22Rv1 (cell line): ENCODE measurements around the gene PCDH12.

Experiments
- H3K27ac ChIP-seq: fragments of 450-650 bp; 2 replicates; pipeline ENCODE4 v1.5.1; 2017
- CTCF ChIP-seq: fragments of 450-650 bp; IDR thresholded peaks from 2 replicates; pipeline ENCODE4 v1.5.1; 2017; ENCODE audit warnings: mild to moderate bottlenecking
- ZFX ChIP-seq: fragments of 450-650 bp; IDR thresholded peaks from 2 replicates; pipeline ENCODE4 v1.6.1; 2017; ENCODE audit warnings: antibody characterized with exemption, borderline replicate concordance

PCDH12 gene

DNA sequence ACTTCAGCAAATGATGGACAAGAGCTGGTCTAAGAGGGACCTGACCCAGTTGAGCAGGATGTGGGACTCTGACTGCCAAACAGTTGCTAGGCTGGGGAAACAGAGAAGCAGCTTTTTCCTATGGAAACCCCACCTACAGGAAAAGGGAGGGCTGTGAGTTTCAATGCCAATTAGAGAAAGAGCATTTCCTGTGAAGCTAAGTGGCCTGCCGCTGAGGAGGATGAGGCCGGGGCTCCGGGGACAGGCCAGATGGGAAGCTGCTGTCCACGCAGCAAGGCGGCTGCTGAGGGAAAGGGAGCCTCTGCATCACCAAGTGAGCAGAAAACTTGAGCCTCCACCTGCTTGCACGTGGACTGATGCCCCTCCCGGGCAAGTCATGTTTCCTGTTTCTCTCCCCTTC, at the start of gene PCDH12:
TSS of gene PCDH12 (minus strand) at position 90 of the 400 bp plus-strand sequence. CDS start 351 bp downstream, outside the sequence.
- no peak for TF ChIP-seq CTCF
- no peak for TF ChIP-seq ZFX
- no peak within 1 kb of the TSS for H3K27ac ChIP-seq

GRCh38 chr5:142007237-142007544, 49.2 kb upstream of the PCDH12 start:
- no peak overlapping the region for H3K27ac ChIP-seq
- TF ChIP-seq ZFX (no peak), CTCF (no peak)

DNA sequence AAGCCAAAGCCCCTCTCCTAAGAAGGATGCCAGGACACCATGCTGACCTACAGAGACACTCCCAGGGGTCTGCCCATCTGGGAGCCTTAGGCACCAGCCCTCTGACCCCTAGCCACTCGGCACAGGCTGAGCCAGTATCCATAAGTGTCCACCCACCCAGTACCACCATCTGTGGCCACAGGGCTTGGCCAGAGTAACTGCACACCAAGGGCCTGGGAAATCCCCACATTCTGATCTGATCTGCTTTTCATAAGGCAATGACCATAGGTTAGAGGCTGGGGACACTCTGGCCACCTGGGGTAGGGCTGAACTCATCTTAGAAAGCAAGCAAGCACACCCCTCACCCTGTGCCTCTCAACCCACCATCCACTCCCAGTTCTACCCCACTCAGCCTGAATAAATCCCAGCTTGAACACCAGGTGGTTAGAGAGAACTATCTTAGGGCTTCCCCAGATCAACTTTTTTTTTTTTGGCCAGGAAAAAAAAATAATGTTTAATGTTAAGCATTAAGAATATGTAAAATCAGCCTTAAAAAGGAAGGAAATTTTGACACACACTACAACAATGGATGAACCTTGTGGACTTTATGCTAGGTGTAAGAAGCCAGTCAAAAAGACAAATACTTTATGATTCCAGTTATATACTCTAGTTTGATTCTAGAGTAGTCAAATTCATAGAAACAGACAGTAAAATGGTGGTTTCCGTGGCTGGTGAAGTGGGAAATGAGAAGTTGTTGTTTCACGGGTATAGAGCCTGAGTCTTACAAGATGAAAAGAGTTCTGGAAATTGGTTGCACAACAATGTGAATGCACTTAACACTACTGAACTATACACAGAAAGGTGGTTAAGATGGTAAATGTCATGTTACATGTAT, 48.6 kb upstream of the PCDH12 start:
- TF ChIP-seq CTCF (no peak), ZFX (no peak)
- H3K27ac ChIP-seq, result no peak overlapping the region

- H3K27ac ChIP-seq, result no peak overlapping the region
- no peak for TF ChIP-seq ZFX
- no peak for TF ChIP-seq CTCF
Measured at GRCh38 chr5:142003266-142003800, 45.3 kb upstream of the PCDH12 start.

DNA sequence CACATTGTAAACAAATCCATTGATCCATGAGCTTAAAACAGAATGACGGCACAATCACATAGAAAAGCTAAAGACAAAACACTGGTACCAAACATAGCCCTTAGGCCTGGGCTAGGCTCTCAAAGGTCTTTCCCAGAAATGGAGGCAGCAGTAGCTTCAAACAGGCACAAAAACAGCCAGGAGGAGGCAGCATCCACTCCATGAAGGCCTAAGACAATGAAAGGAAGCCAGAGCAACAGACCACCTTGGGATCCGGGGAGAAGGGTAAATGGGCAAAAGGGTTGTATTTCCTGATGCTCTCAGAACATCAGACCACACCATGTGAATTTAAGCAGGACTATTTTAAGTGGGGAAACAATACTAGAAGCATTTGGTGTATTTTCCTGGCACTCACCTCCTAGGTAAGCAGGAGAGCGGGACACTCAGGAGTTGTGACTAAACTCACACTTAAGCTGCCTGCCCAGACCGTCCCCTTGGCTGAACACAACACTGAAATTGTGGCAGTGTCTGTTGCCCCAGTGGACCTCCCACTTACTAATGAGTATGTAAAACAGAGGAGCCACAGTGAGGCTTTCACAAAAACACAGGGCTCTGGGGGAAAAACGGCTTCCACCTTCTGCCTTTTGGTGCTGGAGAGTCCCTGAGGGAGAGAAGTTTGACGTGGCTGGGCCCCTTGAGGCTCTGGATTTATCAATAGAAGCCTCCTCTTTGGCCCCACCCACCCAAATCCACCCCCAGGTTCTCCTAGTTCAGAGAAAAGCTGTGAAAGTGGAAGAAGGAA, 42.9 kb upstream of the PCDH12 start:
- TF ChIP-seq ZFX (no peak), CTCF (peak; percentile 37)
- no peak overlapping the region for H3K27ac ChIP-seq

GRCh38 chr5:142000173-142000572, 42.2 kb upstream of the PCDH12 start:
- no peak overlapping the region for H3K27ac ChIP-seq
- TF ChIP-seq ZFX, result no peak
- no peak for TF ChIP-seq CTCF
